ENCODE results near the gene PRKAG2.
"Not testable (repeated sequence)": the region's sequence is repeated elsewhere in the genome, so short reads cannot be mapped to it uniquely, and the experiment has no call there.

PRKAG2 gene

DNA sequence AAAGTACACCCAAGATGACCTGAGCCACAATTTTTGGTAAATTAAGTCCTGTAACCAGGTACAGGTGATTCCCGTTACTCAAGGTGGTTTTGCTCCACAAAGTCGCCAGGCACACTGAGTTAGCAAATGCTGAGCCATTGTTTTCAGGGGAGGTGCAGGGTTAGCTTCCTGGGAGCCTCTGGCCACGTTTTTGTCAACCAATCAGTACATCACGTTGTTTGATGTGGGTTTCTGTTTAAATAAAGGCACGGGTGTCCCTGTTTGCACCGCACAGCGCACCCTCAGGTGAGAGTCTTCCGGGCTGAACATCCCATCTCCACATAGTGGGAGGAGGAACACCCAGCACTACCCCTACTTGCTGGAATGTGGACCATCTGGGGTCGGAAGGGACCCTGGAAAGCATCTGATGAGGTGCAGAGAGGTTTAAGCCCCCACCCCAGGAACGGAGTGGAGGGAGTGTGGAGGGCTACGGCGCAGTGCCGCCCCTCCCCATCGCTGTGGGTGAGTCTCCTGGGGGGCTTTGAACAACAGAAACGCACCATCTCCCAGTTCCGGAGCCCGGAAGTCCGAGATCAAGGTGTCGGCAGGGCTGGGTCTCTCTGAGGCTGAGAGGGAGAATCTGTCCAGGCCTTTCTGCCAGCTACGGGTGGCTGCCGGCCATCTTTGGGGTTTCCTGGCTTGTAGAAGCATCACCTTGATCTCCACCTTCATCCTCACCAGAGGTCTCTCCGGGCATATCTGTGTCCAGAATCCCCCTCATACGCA, 42.5 kb downstream of the PRKAG2 start:
- no peak for DNase-seq (ENCODE audit: low spot score)

DNA sequence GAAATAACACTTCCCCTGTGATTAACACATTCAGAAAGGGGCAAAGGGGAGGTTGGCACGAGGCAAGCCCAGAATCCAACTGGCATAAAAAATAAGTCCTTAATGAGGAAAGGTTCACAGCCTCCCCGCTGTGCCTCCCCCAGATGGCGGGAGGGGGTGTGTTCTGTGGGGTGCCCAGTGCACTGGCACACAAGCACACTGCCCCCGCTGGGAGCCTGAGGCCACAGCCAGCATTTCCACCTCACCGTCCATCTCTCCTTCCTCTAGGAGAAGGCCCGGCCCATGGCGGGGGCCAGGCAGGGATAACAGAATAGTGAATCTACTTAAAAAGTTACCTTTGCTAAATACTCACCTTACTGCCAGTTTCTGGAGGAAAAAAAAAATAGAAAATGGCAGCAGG, 43.2 kb downstream of the PRKAG2 start:
- no peak for DNase-seq (ENCODE audit: low spot score)

DNA sequence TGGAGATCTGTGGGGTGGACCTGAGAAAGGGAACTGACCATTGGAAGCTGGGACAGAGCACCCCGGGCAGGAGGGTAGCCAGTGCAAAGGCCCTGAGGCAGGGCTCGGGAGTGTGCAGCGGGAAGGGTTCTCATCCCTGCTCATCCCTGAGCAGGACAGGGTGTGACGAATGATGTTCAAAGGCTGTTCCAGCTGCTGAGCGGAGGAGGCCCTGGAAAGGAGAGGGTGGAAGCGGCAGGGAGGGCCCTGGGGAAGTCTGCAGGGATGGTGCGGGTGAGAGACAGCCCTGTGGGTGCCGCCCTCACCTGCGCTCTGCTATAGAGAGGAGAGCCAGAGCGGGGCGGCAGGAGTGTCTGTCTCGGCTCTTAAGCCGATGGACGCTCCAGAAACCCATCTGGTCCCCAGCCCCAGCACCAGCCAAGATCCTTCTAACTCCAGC, 43.7 kb downstream of the PRKAG2 start:
- DNase-seq (ENCODE audit: low spot score) = no peak

DNA sequence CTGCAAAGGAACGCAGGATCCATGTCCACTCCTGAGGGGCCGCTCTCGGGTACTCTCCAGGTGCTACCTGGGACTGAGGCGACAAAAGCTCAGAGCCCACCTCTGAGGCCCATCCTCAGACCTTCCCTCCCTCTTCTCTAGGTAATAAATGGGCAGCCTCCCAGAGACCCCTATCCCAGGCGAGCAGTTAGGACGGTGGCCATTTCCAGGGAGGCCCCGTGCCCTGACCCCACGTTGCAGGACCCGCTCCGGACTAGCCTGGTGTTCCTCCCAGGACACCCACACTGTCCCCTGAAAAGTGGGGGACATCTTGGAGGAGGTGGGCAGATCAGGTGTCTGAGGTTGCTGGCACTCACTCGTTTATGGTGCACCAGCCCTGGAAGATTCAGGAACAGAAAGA, 44.3 kb downstream of the PRKAG2 start:
- DNase-seq (ENCODE audit: low spot score) = no peak

DNA sequence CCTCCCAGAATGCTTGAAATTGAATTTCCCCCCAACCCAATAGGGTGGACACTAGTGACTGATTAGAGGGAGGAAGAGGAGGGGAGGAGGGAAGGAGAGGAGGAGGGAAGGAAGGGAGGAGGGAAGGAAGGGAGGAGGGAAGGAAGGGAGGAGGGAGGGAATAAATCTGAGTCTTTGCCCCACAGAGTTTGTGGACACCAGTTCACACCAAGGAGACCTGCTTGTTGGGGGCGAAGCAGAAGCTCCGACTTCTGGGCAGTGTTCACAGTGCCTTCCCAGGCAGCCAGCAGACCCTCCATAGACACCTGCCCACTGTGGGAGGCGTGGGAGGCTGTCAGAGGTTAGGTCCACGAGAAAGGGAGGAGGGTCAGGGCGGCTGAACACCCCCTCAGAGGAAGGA, 44.8 kb downstream of the PRKAG2 start:
- no peak for DNase-seq (ENCODE audit: low spot score)

DNA sequence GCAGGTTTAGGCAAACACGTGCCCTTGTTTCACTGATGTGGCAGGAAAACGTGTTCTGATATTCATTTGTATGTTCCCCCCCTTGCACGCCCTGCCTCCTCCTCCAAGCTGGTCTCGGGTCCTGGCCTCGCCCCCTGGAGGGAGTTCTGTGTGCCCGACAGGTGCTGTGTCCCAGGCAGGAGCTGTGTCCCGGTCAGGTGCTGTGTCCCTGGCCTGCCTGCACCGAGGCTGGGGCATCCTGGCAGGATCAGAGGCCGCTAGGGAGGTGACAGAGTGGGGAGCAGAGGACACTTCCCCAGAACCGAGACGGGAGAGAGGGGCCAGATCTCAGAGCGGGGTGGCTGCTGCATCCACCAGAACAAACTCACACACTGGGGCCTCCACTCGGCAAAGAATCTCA, 45.3 kb downstream of the PRKAG2 start:
- no peak for DNase-seq (ENCODE audit: low spot score)

DNA sequence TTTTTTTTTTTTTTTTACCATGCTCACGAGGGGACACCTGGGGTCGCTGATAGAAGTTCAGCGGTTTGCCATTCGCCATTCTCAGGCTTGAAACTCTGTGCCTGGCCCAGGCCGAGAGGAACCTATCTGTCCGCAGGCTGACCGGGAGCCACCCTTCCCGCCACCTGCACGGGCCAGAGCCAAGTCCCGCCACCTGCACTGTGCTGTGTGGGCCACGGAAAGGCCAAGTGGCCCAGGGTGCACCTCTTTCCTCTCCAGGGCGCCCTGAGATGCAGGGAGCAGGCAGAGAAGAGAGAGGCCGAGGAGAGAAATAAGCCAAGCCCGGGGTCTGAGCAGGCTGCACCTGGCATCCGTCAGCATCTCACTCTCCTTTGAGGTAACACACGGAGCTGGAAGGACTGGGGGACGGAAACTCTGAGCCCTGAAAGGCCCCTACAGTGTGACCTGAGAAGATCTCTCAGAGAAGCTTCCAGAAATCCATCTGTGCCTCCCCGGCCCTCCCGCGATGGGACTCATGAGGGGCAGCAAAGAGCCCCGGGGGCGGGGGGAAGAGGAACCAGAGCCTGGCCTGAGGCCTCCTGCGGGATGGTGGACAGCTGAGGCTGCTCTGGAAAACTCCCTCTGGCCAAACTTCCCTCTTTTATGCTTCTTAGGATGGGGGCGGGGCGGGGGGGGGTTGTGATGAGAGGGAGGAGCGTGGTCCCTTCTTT, 46.6 kb downstream of the PRKAG2 start:
- DNase-seq (ENCODE audit: low spot score) = no peak

DNA sequence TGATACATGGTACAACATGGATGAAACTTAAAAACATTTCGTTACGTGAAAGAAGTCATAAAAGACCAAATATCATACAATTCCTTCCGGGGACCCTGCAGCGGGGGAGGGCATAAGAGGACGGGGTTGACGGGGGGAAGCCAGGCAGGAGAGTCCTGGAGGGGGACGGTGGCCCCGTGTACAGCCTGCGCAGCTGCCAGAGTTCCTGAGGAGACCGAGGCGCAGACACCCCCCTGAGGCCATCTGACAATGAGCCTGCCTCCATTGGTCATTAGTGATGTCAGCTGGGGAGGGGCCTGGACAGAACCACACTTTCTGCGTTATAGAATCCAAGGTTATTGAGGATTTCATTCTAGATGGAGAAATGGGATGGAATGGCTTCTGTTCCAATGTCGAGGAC, 47.2 kb downstream of the PRKAG2 start:
- DNase-seq (ENCODE audit: low spot score) = no peak

- no peak for DNase-seq (ENCODE audit: low spot score)
These were observed 49.3 kb downstream of the PRKAG2 start for GRCh38 chr7:151827620-151828019.

DNA sequence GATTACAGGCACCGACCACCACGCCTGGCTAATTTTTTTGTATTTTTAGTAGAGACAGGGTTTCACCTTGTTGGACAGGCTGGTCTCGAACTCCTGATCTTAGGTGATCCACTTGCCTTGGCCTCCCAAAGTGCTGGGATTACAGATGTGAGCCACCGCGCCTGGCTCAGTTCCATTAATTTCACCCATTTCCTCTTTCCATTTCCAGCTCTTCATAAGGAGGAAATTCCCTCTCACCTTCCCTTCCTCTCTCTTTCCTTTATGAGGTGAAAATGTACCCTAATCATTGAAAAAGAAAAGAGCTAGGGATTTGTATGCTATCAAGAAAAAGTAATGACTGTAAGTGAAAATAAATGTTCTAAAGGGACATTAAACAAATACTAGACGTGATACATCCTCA, 50.6 kb downstream of the PRKAG2 start:
- DNase-seq (ENCODE audit: low spot score) = not testable (repeated sequence)

GRCh38 chr7:151825721-151826120, 51.2 kb downstream of the PRKAG2 start:
- no peak for DNase-seq (ENCODE audit: low spot score)

DNA sequence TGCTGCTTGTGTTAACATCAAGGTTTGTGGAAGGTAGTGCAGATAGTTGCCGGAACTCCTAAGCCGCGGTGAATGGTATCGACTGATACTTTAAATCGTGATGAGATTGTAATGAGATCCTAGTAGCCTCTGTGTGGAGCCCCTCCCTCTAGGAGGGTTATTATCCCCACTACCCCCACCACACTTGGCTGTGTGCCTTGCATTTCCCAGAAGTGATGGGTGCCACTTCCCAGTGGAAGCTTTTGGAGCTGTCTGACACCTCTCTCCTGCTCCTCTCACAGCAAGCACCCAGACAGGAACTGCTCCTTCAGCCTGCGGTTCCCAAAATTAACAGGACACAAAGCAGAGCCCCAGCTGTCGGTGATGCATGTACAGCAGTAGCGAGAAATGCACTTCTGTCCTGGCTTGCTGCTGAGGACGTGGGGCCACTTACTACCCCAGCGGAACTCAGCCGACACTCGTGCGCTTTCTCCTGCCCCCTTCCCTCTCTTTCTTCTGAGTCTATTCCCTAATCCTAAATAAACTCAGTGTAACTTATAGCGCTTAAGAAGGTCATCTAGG, 52.5 kb downstream of the PRKAG2 start:
- DNase-seq (ENCODE audit: low spot score) = no peak

DNA sequence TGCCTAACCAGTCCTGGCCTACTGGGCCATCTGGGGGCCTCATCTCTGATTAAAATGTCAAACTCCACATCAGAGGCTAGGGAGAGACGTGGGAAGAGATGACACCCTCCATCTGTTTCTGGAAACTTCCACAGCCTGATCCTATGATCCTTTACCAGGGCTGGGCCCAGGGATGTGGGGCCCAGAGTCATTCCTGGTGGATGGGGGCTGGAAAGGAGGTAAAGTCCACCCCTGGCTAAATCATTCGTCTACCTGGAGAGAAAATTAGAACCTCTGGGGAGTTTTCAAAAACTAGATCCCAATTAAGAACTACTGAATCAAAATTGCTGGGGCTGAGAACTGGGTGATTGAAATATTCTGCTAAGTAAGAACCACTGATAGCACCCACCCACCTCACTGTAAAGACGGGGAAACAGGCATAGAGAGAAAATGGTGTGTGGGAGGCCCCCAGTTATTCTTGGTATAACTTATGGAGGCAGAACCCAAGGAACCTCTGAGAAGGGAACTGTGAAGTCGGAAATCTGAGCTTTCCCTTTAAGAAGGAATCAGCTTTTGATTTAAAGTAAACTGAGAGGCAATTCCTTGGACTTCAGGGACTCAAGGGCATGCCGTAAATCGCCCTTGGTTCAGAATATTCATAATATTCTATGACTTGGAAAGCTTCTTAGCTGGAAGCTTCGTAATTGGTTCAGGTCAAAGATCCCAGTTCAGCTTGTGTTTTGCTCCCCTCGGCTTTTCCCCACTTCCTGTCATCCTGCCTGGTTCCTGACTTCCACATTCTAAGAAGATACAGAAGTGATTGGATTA, 53.1 kb downstream of the PRKAG2 start:
- DNase-seq (ENCODE audit: low spot score) = no peak

- no peak for DNase-seq (ENCODE audit: low spot score)
These were observed 54.3 kb downstream of the PRKAG2 start for GRCh38 chr7:151822541-151823181.

- no peak for DNase-seq (ENCODE audit: low spot score)
These were observed 54.9 kb downstream of the PRKAG2 start for GRCh38 chr7:151821806-151822540.

DNA sequence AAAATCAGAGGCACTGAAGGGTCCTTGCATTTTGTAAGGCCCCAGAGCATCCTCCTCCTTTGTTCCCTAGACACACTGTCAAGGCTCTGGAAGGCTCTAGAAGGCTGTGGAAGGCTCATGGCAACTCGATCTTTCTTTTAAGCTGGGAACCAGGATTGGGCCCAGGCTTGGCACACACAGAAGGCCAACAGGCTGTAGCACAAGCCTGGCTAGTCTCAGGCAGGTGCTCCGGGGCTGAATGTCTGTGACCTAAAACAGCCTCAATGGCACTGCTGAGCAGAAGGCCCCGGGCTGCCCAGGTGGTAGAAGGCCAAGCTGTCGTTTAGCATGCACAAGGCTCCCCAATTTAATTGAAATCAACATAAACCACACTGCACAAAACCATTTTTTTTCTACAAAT, 55.7 kb downstream of the PRKAG2 start:
- DNase-seq (ENCODE audit: low spot score) = no peak

DNA sequence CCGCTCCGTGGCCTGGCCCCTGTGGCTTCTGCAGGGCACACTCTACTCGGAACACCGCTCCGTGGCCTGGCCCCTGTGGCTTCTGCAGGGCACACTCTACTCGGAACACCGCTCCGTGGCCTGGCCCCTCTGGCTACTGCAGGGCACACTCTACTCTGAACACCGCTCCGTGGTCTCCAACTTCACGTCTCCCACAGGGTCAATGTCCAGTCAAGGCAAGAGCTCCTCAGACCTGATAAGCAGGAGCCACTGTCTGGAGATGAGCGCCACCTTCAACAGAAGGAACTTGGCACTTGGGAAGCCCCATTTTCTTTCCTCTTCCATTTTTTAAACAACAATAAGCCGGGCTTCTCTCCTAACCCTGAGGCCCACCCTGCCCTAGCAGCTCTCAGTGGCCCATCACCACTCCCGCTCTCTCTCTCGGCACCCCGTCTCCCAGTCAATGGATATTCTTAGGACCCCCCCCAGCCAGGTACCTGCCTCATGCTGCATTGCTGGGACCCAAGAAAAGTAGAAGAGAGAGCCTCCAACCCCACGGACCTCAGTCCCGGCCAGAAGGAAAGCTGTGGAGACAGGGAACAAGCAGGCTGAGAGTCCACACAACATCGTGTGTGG, 56.3 kb downstream of the PRKAG2 start:
- no peak for DNase-seq (ENCODE audit: low spot score)

- no peak for DNase-seq (ENCODE audit: low spot score)
These were observed 57.0 kb downstream of the PRKAG2 start for GRCh38 chr7:151819866-151820265.

DNA sequence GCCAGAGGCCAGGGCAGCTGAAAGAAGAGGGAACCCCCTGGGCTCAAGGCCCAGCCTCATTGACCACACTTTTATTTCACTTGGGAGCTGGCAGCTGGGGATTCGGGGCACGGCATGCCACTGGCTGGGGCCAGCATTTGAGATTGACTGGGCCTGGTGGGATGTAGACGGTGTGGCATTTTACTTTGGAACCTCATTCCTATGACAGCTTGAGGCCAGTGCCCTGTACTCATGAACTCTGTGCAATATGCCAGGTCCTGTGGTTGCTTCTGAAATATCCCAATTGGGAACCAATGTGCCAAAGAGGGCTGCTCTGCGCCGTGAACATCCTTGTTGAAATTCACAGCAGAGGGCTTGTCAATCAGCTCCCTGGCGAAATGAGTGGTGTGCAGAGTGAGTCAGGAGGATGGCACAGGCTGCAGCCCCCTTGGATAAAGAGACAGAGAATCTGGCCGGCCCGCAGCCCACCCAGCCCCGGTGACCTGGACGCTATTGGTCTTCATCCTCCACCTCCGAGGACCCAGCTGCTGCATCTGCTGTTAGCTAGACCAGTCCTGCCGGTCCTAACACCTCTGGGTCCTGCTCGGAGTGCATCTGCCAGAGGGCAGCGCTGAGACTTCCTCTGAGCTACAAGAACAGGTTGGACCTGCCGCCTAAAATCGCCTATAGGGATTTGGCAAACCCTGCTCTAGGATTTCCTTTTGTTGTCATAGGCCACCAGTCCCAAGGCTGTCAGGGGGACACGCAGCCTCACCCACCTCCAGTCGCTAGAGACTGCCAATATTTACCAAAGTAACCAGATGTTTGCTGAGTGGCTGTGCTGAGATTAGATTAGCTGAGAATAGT, 58.0 kb downstream of the PRKAG2 start:
- DNase-seq (ENCODE audit: low spot score) = no peak

All from activated CD4-positive, alpha-beta T cell treated with anti-CD3 and anti-CD28 coated beads, Interleukin-2, Interleukin-4, amounts not matched to agents 100 ng/mL and 50 ng/mL, durations not matched to agents 16 hours and 8 hours (primary cell).